IMR-90 (cell line): Measurements from ENCODE around the gene DCUN1D4. TPM values are rescaled to one million over a fixed set of nuclear protein-coding genes. Genes with fewer than 3 reads are reported as not detected.

ENCODE experiments used
- ATAC-seq: fragments of 200-7000 bp; cut with Tn5 transposase; 2 replicates; pipeline ENCODE4 v1.9.1; 2020; ENCODE audit warnings: low read depth, mild to moderate bottlenecking, moderate library complexity
- BruUV-seq: library from RNA; stranded (reverse); fragments of 400-500 nt; replicated peaks from 2 replicates; lab custom pipeline; 2021; lab: Mats Ljungman, UMichigan
- CTCF ChIA-PET: fragments of 300-600 bp; formaldehyde crosslinking; extraction: SDS; loops from one replicate; lab custom pipeline; 2021; ENCODE audit warnings: antibody characterized with exemption; lab: Yijun Ruan, JAX
- POLR2A ChIA-PET: fragments of 300-600 bp; sonication (Branson Sonifier 250); formaldehyde crosslinking; loops from one replicate; lab custom pipeline; 2022; ENCODE audit warnings: antibody characterized with exemption; ENCODE audit not compliant: unreplicated experiment; lab: Charles Lee
- DNase-seq: peaks from one replicate; pipeline ENCODE4 v3.0.0; 2013
- H2AFZ ChIP-seq: replicated peaks from 2 replicates; pipeline ENCODE3; 2013; ENCODE audit warnings: low read length, mild to moderate bottlenecking; ENCODE audit not compliant: poor library complexity
- H2AK5ac ChIP-seq: 2 replicates; pipeline ENCODE4 v1.6.1; 2013; ENCODE audit warnings: low read depth, low read length, inconsistent platforms
- H2AK9ac ChIP-seq: replicated peaks from 2 replicates; pipeline ENCODE3; 2013; ENCODE audit warnings: mild to moderate bottlenecking, low read depth, low read length, moderate library complexity; ENCODE audit not compliant: poor library complexity
- H2BK120ac ChIP-seq: 2 replicates; pipeline ENCODE4 v1.6.1; 2013; ENCODE audit warnings: low read depth, low read length, inconsistent platforms
- H2BK15ac ChIP-seq: 3 replicates; pipeline ENCODE4 v1.6.1; 2013; ENCODE audit warnings: low read depth, low read length, inconsistent platforms
- H2BK20ac ChIP-seq: 2 replicates; pipeline ENCODE4 v1.6.1; 2013; ENCODE audit warnings: low read depth, mild to moderate bottlenecking, inconsistent platforms, low read length, moderate library complexity
- H2BK5ac ChIP-seq: 2 replicates; pipeline ENCODE4 v1.6.1; 2013; ENCODE audit warnings: mild to moderate bottlenecking, low read depth, low read length, inconsistent platforms; ENCODE audit not compliant: poor library complexity, severe bottlenecking
- H3K14ac ChIP-seq: replicated peaks from 2 replicates; pipeline ENCODE4 v1.6.1; 2013; ENCODE audit warnings: low read depth, low read length, inconsistent platforms
- H3K18ac ChIP-seq: 2 replicates; pipeline ENCODE4 v1.6.1; 2013; ENCODE audit warnings: low read depth, low read length, control low read depth
- H3K23ac ChIP-seq: 2 replicates; pipeline ENCODE4 v1.6.1; 2013; ENCODE audit warnings: low read depth, low read length, inconsistent platforms
- H3K27ac ChIP-seq: 2 replicates; pipeline ENCODE4 v1.5.1; 2013; ENCODE audit warnings: mild to moderate bottlenecking, control low read depth, low read length; ENCODE audit not compliant: insufficient read depth
- H3K27me3 ChIP-seq: 2 replicates; pipeline ENCODE4 v1.6.1; 2013; ENCODE audit warnings: low read length; ENCODE audit not compliant: control insufficient read depth, insufficient read depth
- H3K36me3 ChIP-seq: 2 replicates; pipeline ENCODE4 v1.6.1; 2013; ENCODE audit warnings: low read length, mixed read lengths; ENCODE audit not compliant: control insufficient read depth, insufficient read depth
- H3K4ac ChIP-seq: 2 replicates; pipeline ENCODE4 v1.6.1; 2013; ENCODE audit warnings: low read depth, low read length, inconsistent platforms
- H3K4me1 ChIP-seq: 2 replicates; pipeline ENCODE4 v1.6.1; 2013; ENCODE audit warnings: low read length, mixed read lengths; ENCODE audit not compliant: control insufficient read depth, insufficient read depth
- H3K4me2 ChIP-seq: 2 replicates; pipeline ENCODE4 v1.6.1; 2013; ENCODE audit warnings: low read depth, mild to moderate bottlenecking, control low read depth, low read length, moderate library complexity
- H3K4me3 ChIP-seq: 2 replicates; pipeline ENCODE4 v1.5.1; 2013; ENCODE audit warnings: low read depth, mild to moderate bottlenecking, control low read depth, low read length, moderate library complexity; ENCODE audit not compliant: insufficient read depth
- H3K56ac ChIP-seq: 2 replicates; pipeline ENCODE4 v1.6.1; 2013; ENCODE audit warnings: low read length, inconsistent platforms; ENCODE audit not compliant: insufficient read depth; ENCODE audit errors: extremely low read depth
- H3K79me1 ChIP-seq, 2 experiments: 2 replicates each; pipeline ENCODE4 v1.6.1; 2013; ENCODE audit warnings: low read length in 2 of 2, inconsistent platforms in 1 of 2, low read depth in 1 of 2
- H3K9ac ChIP-seq: 2 replicates; pipeline ENCODE4 v1.6.1; 2013; ENCODE audit warnings: low read depth, low read length, control low read depth
- H3K9me1 ChIP-seq: 2 replicates; pipeline ENCODE4 v1.6.1; 2013; ENCODE audit warnings: low read length, inconsistent platforms; ENCODE audit not compliant: insufficient read depth
- H3K9me3 ChIP-seq: 2 replicates; pipeline ENCODE4 v1.6.1; 2013; ENCODE audit warnings: low read length; ENCODE audit not compliant: control insufficient read depth, insufficient read depth
- H4K20me1 ChIP-seq: 2 replicates; pipeline ENCODE4 v1.6.1; 2013; ENCODE audit warnings: low read length, inconsistent platforms; ENCODE audit not compliant: insufficient read depth
- H4K5ac ChIP-seq: 2 replicates; pipeline ENCODE4 v1.6.1; 2013; ENCODE audit warnings: mild to moderate bottlenecking, low read depth, low read length, control low read depth
- H4K8ac ChIP-seq, 2 experiments: 2 replicates each; pipeline ENCODE4 v1.6.1; 2013; ENCODE audit warnings: low read depth in 2 of 2, low read length in 2 of 2, control low read depth in 1 of 2, inconsistent platforms in 1 of 2
- H4K91ac ChIP-seq: 2 replicates; pipeline ENCODE4 v1.6.1; 2013; ENCODE audit warnings: low read depth, low read length, inconsistent platforms; ENCODE audit not compliant: insufficient read depth
- BHLHE40 ChIP-seq: fragments of 150-350 bp; IDR thresholded peaks from 2 replicates; pipeline ENCODE4 v1.6.1; 2016; ENCODE audit warnings: mild to moderate bottlenecking, low read depth, low read length
- CEBPB ChIP-seq: IDR thresholded peaks from 2 replicates; pipeline ENCODE4 v1.6.1; 2012; ENCODE audit warnings: low read depth, low read length, improper control_type of control experiment
- ELK1 ChIP-seq: fragments of 150-350 bp; IDR thresholded peaks from 2 replicates; pipeline ENCODE4 v1.6.1; 2016; ENCODE audit warnings: low read depth, mild to moderate bottlenecking, low read length, moderate library complexity, borderline replicate concordance
- MAFK ChIP-seq: IDR thresholded peaks from 2 replicates; pipeline ENCODE4 v1.6.1; 2012; ENCODE audit warnings: low read depth, low read length, improper control_type of control experiment
- MAZ ChIP-seq: IDR thresholded peaks from 2 replicates; pipeline ENCODE4 v1.6.1; 2012; ENCODE audit warnings: low read depth, mild to moderate bottlenecking, low read length, improper control_type of control experiment, moderate library complexity, borderline replicate concordance
- NFE2L2 ChIP-seq: fragments of 150-350 bp; IDR thresholded peaks from 2 replicates; pipeline ENCODE4 v1.6.1; 2016; ENCODE audit warnings: low read depth, mild to moderate bottlenecking, low read length
- POLR2A ChIP-seq: IDR thresholded peaks from 2 replicates; pipeline ENCODE4 v1.6.1; 2012; ENCODE audit warnings: mild to moderate bottlenecking, low read depth, low read length
- RAD21 ChIP-seq: IDR thresholded peaks from 2 replicates; pipeline ENCODE4 v1.6.1; 2012; ENCODE audit warnings: low read length, improper control_type of control experiment
- RCOR1 ChIP-seq: IDR thresholded peaks from 2 replicates; pipeline ENCODE4 v1.6.1; 2012; ENCODE audit warnings: mild to moderate bottlenecking, low read length, improper control_type of control experiment; ENCODE audit not compliant: insufficient replicate concordance
- RFX5 ChIP-seq: IDR thresholded peaks from 2 replicates; pipeline ENCODE4 v1.8.0; 2012; ENCODE audit warnings: low read depth, mild to moderate bottlenecking, low read length, moderate library complexity
- USF2 ChIP-seq: fragments of 150-350 bp; IDR thresholded peaks from 2 replicates; pipeline ENCODE4 v1.6.1; 2017; ENCODE audit warnings: mild to moderate bottlenecking, antibody characterized with exemption, low read length, low read depth
- WGBS, 2 experiments: methylation state at CpG; one replicate each; pipeline versions ENCODE4 v1.1.5 to v1.1.7; 2013; ENCODE audit warnings: missing lambda C conversion rate in 2 of 2; ENCODE audit not compliant: insufficient read length in 1 of 2; ENCODE audit errors: extremely low coverage in 2 of 2; 5-methylcytosine and 5-hydroxymethylcytosine counted together
- dilution Hi-C: fragments of 300-500 bp; cut with HindIII; formaldehyde crosslinking; loops from one replicate; pipeline ENCODE4 v1.14.3; 2018; ENCODE audit warnings: low sequenced_read_pairs; ENCODE audit not compliant: unreplicated experiment
- in situ Hi-C: fragments of 300-500 bp; cut with MboI; formaldehyde crosslinking; loops from 3 replicates; pipeline ENCODE4 v1.14.3; 2019; ENCODE audit warnings: low sequenced_read_pairs, inconsistent platforms, mixed read lengths
- intact Hi-C: fragments of 100-400 bp; cut with micrococcal nuclease; formaldehyde crosslinking; loops from 2 replicates; pipeline ENCODE4 v1.10.0; 2022
- polyA plus RNA-seq, 3 experiments: library from polyadenylated mRNA; depleted of rRNA; stranded (reverse); fragments of >200 nt; gene quantifications; 2 replicates each; pipeline ENCODE4 v1.2.3, GENCODE V29; 2012; ENCODE audit warnings: low replicate concordance in 1 of 3
- total RNA-seq: library from RNA; depleted of rRNA; stranded (reverse); fragments of >200 nt; gene quantifications from 2 replicates; pipeline ENCODE4 v1.2.3, GENCODE V29; 2012

The DCUN1D4 gene
- total and polyA plus RNA-seq, 2 of the 4 experiments (the other 2 are of a cell fraction), result 31.0 to 44.3 TPM

GRCh38 chr4:51958199-51958968, 115.4 kb downstream of the DCUN1D4 start:
- intact Hi-C loops, result loop anchor here (5.0 to 10.0 kb wide), 2 partner anchors 34 to 56 kb away; no protein-coding TSS in a partner anchor
- H2AK5ac ChIP-seq, result no peak overlapping the region

More at GRCh38 chr4:51958199-51958968, 115.4 kb downstream of the DCUN1D4 start:
- no peak overlapping the region for H3K4me3 ChIP-seq
- no peaks in the 10 kb centered on the region for H3K9me1 ChIP-seq
- H2AK9ac ChIP-seq, result no peak overlapping the region
- ChIA-PET POLR2A (no interaction called here), CTCF (no interaction called here)
- no peak overlapping the region for H3K27ac ChIP-seq
- no peak overlapping the region for H2AFZ ChIP-seq
- no peak overlapping the region for H2BK15ac ChIP-seq
- H3K9ac ChIP-seq, result no peak overlapping the region
- H3K4me2 ChIP-seq, result no peak overlapping the region
- TF ChIP-seq CEBPB (no peak), USF2 (no peak), RFX5 (no peak), RAD21 (no peak), ELK1 (no peak), BHLHE40 (no peak), NFE2L2 (no peak), POLR2A (no peak), MAFK (no peak), MAZ (no peak), RCOR1 (no peak)
- in situ Hi-C loops (no loop called here), dilution Hi-C loops (no loop called here)
- no peak overlapping the region for H4K91ac ChIP-seq
- no peaks in the 10 kb centered on the region for H3K9me3 ChIP-seq
- DNase-seq (no peak), ATAC-seq (no peak)
- H2BK20ac ChIP-seq, result no peak overlapping the region
- H4K5ac ChIP-seq, result no peak overlapping the region
- no peaks in the 10 kb centered on the region; the same call in 1 of the 2 replicates for H3K27me3 ChIP-seq
- no peak overlapping the region for H2BK120ac ChIP-seq
- no peak overlapping the region for H2BK5ac ChIP-seq
- H3K18ac ChIP-seq, result no peak overlapping the region
- no peak overlapping the region for H3K23ac ChIP-seq
- H4K20me1 ChIP-seq, result no peaks in the 10 kb centered on the region
- no peaks in the 10 kb centered on the region for H3K36me3 ChIP-seq
- BruUV-seq, result no TSS peak
- H4K8ac ChIP-seq, result no peak overlapping the region
- H3K14ac ChIP-seq, result no peak overlapping the region
- no peaks in the 10 kb centered on the region for H3K79me1 ChIP-seq
- WGBS, 2 experiments, result no CpG with 5 or more reads among the region's 2 CpGs
- no peaks in the 10 kb centered on the region for H3K4me1 ChIP-seq
- H3K56ac ChIP-seq, result no peak overlapping the region
- H3K4ac ChIP-seq, result no peak overlapping the region
